Measurements from ENCODE around the gene ARID4B.
A peak's percentile ranks its signal among the peaks of the same experiment; 100 is the strongest.

ARID4B gene

GRCh38 chr1:235199441-235199840 lies 128.5 kb downstream of the ARID4B start:
- Mint-ChIP-seq H3K27ac (peak overlapping the region in 1 of 3 experiments; percentile 9), H3K4me1 (peaks cover 6% of the 10 kb centered on the region), H3K27me3 (ENCODE audit: low read depth) (no peaks in the 10 kb centered on the region), H3K9me3 (no peaks in the 10 kb centered on the region), H3K36me3 (ENCODE audit: low read depth) (peaks cover 35% of the 10 kb centered on the region), H3K4me3 (no peak overlapping the region)
- peak in 1 of 3 experiments; percentile 20 for TF ChIP-seq CTCF (IDR thresholded peaks at IDR 0.05; ENCODE audit: unreplicated experiment in 3 of 3)

- H3K9me3 Mint-ChIP-seq, result no peaks in the 10 kb centered on the region
- peaks cover 65% of the 10 kb centered on the region for H3K36me3 Mint-ChIP-seq (ENCODE audit: low read depth)
- H3K4me1 Mint-ChIP-seq, result peaks cover 2% of the 10 kb centered on the region
- H3K4me3 Mint-ChIP-seq, result no peak overlapping the region
- no peaks in the 10 kb centered on the region for H3K27me3 Mint-ChIP-seq (ENCODE audit: low read depth)
- no peak for TF ChIP-seq CTCF (IDR thresholded peaks at IDR 0.05; ENCODE audit: unreplicated experiment in 3 of 3)
- H3K27ac Mint-ChIP-seq, result no peak overlapping the region
These were observed 137.5 kb downstream of the ARID4B start for GRCh38 chr1:235190431-235190830.

DNA sequence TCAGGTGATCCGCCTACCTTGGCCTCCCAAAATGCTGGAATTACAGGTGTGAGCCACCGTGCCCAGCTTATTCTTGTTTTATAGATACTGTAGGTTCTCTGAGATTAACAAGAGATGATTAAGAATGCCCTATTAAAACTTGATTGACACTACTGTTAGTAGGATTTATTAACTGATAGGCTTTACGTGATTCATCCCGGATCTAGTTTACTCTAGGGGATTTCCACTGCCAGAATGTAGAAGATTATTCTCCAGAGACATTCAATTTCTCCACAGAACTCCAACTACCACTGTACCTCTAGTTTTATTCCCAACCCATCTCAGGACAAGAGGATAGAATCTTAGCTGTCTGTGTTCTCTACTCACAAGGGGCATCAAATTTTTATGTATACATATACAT lies 140.7 kb downstream of the ARID4B start:
- peaks cover 49% of the 10 kb centered on the region for H3K36me3 Mint-ChIP-seq (ENCODE audit: low read depth)
- H3K9me3 Mint-ChIP-seq, result no peaks in the 10 kb centered on the region
- TF ChIP-seq CTCF (IDR thresholded peaks at IDR 0.05; ENCODE audit: unreplicated experiment in 3 of 3), result no peak
- no peak overlapping the region for H3K27ac Mint-ChIP-seq
- H3K4me3 Mint-ChIP-seq, result no peak overlapping the region
- no peaks in the 10 kb centered on the region for H3K27me3 Mint-ChIP-seq (ENCODE audit: low read depth)
- peaks cover 6% of the 10 kb centered on the region for H3K4me1 Mint-ChIP-seq

GRCh38 chr1:235181561-235182245 lies 146.3 kb downstream of the ARID4B start:
- Mint-ChIP-seq H3K9me3 (no peaks in the 10 kb centered on the region), H3K4me3 (no peak overlapping the region), H3K36me3 (ENCODE audit: low read depth) (peaks cover 37% of the 10 kb centered on the region), H3K4me1 (peaks cover 6% of the 10 kb centered on the region), H3K27ac (no peak overlapping the region), H3K27me3 (ENCODE audit: low read depth) (no peaks in the 10 kb centered on the region)
- no peak for TF ChIP-seq CTCF (IDR thresholded peaks at IDR 0.05; ENCODE audit: unreplicated experiment in 3 of 3)

- TF ChIP-seq CTCF (IDR thresholded peaks at IDR 0.05; ENCODE audit: unreplicated experiment in 3 of 3), result no peak
- H3K4me1 Mint-ChIP-seq, result peaks cover 6% of the 10 kb centered on the region
- H3K27ac Mint-ChIP-seq, result no peak overlapping the region
- H3K36me3 Mint-ChIP-seq (ENCODE audit: low read depth), result peaks cover 37% of the 10 kb centered on the region
- no peak overlapping the region for H3K4me3 Mint-ChIP-seq
- no peaks in the 10 kb centered on the region for H3K27me3 Mint-ChIP-seq (ENCODE audit: low read depth)
- no peaks in the 10 kb centered on the region for H3K9me3 Mint-ChIP-seq
These were observed 147.0 kb downstream of the ARID4B start for GRCh38 chr1:235180916-235181460.

GRCh38 chr1:235176486-235176885 lies 151.5 kb downstream of the ARID4B start:
- Mint-ChIP-seq H3K27me3 (ENCODE audit: low read depth) (no peaks in the 10 kb centered on the region), H3K4me1 (no peaks in the 10 kb centered on the region), H3K9me3 (no peaks in the 10 kb centered on the region), H3K27ac (no peak overlapping the region), H3K4me3 (no peak overlapping the region), H3K36me3 (ENCODE audit: low read depth) (peaks cover 55% of the 10 kb centered on the region)
- TF ChIP-seq CTCF (IDR thresholded peaks at IDR 0.05; ENCODE audit: unreplicated experiment in 3 of 3), result no peak

All from nephron (organoid).